HL-60 (cell line): ENCODE measurements around the gene SMAD1.

ENCODE experiments used
- GABPA ChIP-seq: IDR thresholded peaks from 2 replicates; pipeline ENCODE4 v1.6.1; 2012; ENCODE audit warnings: low read depth
- POLR2AphosphoS5 ChIP-seq: IDR thresholded peaks from 2 replicates; pipeline ENCODE4 v1.6.1; 2012; ENCODE audit warnings: low read depth
- REST ChIP-seq: IDR thresholded peaks from 2 replicates; pipeline ENCODE4 v1.6.1; 2012; ENCODE audit warnings: low read depth; ENCODE audit not compliant: insufficient replicate concordance
- SPI1 ChIP-seq: IDR thresholded peaks from 2 replicates; pipeline ENCODE4 v1.6.1; 2012; ENCODE audit warnings: low read depth, mild to moderate bottlenecking, borderline replicate concordance
- TF ChIP-seq, protein P1 (sequence below): IDR thresholded peaks from one replicate; pipeline ENCODE4 v1.5.1; 2011; ENCODE audit warnings: low read length, control low read depth, inconsistent platforms; ENCODE audit not compliant: insufficient read depth

- TF ChIP-seq, protein P1, sequence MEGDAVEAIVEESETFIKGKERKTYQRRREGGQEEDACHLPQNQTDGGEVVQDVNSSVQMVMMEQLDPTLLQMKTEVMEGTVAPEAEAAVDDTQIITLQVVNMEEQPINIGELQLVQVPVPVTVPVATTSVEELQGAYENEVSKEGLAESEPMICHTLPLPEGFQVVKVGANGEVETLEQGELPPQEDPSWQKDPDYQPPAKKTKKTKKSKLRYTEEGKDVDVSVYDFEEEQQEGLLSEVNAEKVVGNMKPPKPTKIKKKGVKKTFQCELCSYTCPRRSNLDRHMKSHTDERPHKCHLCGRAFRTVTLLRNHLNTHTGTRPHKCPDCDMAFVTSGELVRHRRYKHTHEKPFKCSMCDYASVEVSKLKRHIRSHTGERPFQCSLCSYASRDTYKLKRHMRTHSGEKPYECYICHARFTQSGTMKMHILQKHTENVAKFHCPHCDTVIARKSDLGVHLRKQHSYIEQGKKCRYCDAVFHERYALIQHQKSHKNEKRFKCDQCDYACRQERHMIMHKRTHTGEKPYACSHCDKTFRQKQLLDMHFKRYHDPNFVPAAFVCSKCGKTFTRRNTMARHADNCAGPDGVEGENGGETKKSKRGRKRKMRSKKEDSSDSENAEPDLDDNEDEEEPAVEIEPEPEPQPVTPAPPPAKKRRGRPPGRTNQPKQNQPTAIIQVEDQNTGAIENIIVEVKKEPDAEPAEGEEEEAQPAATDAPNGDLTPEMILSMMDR: no peak
- no peak for TF ChIP-seq REST
- TF ChIP-seq GABPA: no peak
- no peak for TF ChIP-seq POLR2AphosphoS5
- no peak for TF ChIP-seq SPI1
Measured at GRCh38 chr4:145546175-145546915, 64.7 kb downstream of the SMAD1 start.
